ENCODE measurements around the gene EFNB1. TPM values are rescaled to one million over a fixed set of nuclear protein-coding genes. Genes with fewer than 3 reads are reported as not detected.
"Not testable (repeated sequence)": the region's sequence is repeated elsewhere in the genome, so short reads cannot be mapped to it uniquely, and the experiment has no call there.

EFNB1 gene
- total RNA-seq (63.7 TPM), polyA plus RNA-seq (ENCODE audit: insufficient read depth in 1 of 8, insufficient read length in 8 of 8, low replicate concordance in 1 of 8) (10 to 100 TPM; 37.4 to 68.3 (median 57.6) TPM)
- long read RNA-seq, donor 1, transcript EFNB1-201 (5 exons, 3,314 nt) = major isoform, 11 of 22 reads
- long read RNA-seq, donor 1, partial matches to known transcripts = 11 of 22 reads
- long read RNA-seq, donor 1, other reads (novel, unspliced or antisense) = 0 of 22 reads
- long read RNA-seq, donor 2 = 0 reads
- long read RNA-seq, donor 3, transcript EFNB1-201 (5 exons, 3,314 nt) = major isoform, 17 of 37 reads
- long read RNA-seq, donor 3, partial matches to known transcripts = 20 of 37 reads
- long read RNA-seq, donor 3, other reads (novel, unspliced or antisense) = 0 of 37 reads
- long read RNA-seq, donor 4, transcript EFNB1-201 (5 exons, 3,314 nt) = major isoform, 13 of 38 reads
- long read RNA-seq, donor 4, partial matches to known transcripts = 25 of 38 reads
- long read RNA-seq, donor 4, other reads (novel, unspliced or antisense) = 0 of 38 reads
- long read RNA-seq, donor 5, transcript EFNB1-201 (5 exons, 3,314 nt) = major isoform, 27 of 36 reads
- long read RNA-seq, donor 5, partial matches to known transcripts = 9 of 36 reads
- long read RNA-seq, donor 5, other reads (novel, unspliced or antisense) = 0 of 36 reads
- long read RNA-seq, donor 6, transcript EFNB1-201 (5 exons, 3,314 nt) = major isoform, 19 of 67 reads
- long read RNA-seq, donor 6, partial matches to known transcripts = 48 of 67 reads
- long read RNA-seq, donor 6, other reads (novel, unspliced or antisense) = 0 of 67 reads
- long read RNA-seq, donor 7, transcript EFNB1-201 (5 exons, 3,314 nt) = major isoform, 13 of 13 reads
- long read RNA-seq, donor 7, partial matches to known transcripts = 0 of 13 reads
- long read RNA-seq, donor 7, other reads (novel, unspliced or antisense) = 0 of 13 reads
- long read RNA-seq, donor 8, transcript EFNB1-201 (5 exons, 3,314 nt) = major isoform, 5 of 5 reads
- long read RNA-seq, donor 8, partial matches to known transcripts = 0 of 5 reads
- long read RNA-seq, donor 8, other reads (novel, unspliced or antisense) = 0 of 5 reads
- long read RNA-seq, donor 9, transcript EFNB1-201 (5 exons, 3,314 nt) = major isoform, 12 of 32 reads
- long read RNA-seq, donor 9, partial matches to known transcripts = 20 of 32 reads
- long read RNA-seq, donor 9, other reads (novel, unspliced or antisense) = 0 of 32 reads
- long read RNA-seq, donor 10, transcript EFNB1-201 (5 exons, 3,314 nt) = major isoform, 7 of 14 reads
- long read RNA-seq, donor 10, partial matches to known transcripts = 7 of 14 reads
- long read RNA-seq, donor 10, other reads (novel, unspliced or antisense) = 0 of 14 reads
- long read RNA-seq, donor 11, transcript EFNB1-201 (5 exons, 3,314 nt) = major isoform, 10 of 29 reads
- long read RNA-seq, donor 11, partial matches to known transcripts = 19 of 29 reads
- long read RNA-seq, donor 11, other reads (novel, unspliced or antisense) = 0 of 29 reads

DNA sequence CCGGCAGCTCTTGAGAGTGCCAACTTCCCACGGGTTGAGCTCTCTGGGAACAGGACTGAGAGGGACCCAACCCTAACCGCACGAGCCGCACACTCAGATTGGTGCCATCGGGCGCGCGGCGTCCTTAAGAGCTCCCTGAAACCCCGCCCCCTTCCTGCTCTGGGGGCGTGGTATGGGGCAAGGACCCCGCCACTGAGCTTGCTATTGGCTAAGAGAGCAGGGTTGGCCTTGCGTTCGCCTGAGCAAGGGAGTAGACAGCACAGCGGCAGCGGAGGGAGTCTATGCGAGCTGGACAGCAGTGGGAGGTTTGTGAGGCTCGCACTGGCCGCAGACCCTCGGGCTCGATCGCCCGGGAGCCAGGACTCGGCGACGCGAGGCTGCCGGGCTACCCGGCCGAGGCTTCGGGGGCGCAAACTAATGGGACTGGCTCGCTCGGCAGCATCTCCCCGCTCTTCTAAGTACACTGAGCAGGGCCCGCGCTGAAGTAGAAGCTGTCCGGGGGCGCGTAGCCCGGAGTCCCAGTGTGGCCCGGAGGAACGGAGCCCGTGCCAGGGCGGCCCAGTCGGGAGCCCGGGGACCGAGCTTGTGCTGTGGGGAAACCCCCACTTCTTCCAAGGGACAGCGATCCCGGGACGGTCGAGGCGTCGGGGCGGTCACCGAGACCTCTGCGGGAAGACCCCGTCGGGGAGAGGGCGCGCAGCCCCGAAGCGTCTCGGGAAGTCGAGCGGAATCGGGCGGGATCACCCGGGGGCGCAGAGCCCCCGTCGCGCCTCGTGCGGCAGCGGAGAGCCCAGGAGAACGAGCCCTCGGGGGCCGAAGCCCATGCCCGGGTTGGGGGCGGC lies at the start of gene EFNB1:
EFNB1 (plus strand) TSS at position 282 of the 842 bp plus-strand sequence. CDS start 756 bp downstream, outside the sequence.
- no peaks in the 10 kb centered on the region for H3K36me3 ChIP-seq (ENCODE audit: control insufficient read depth, insufficient read depth, low read length)
- peaks cover 29% of the 10 kb centered on the region for H3K27me3 ChIP-seq (ENCODE audit: control insufficient read depth, insufficient read depth, low read length)
- no peaks in the 10 kb centered on the region for H3K9me3 ChIP-seq (replicated peaks; ENCODE audit: control insufficient read depth, low read depth, low read length)
- H3K4me1 ChIP-seq (ENCODE audit: control insufficient read depth, insufficient read depth, low read length) = peaks cover 37% of the 10 kb centered on the region
- peak within 1 kb of the TSS; percentile 82 for H3K27ac ChIP-seq (ENCODE audit: low read length)
- DNase-seq = peak; percentile 98
- peak within 1 kb of the TSS; percentile 68 for H3K4me3 ChIP-seq (ENCODE audit: low read length)
- 48% methylated on average over 79 of the region's 82 CpGs for WGBS (ENCODE audit: insufficient coverage)

DNA sequence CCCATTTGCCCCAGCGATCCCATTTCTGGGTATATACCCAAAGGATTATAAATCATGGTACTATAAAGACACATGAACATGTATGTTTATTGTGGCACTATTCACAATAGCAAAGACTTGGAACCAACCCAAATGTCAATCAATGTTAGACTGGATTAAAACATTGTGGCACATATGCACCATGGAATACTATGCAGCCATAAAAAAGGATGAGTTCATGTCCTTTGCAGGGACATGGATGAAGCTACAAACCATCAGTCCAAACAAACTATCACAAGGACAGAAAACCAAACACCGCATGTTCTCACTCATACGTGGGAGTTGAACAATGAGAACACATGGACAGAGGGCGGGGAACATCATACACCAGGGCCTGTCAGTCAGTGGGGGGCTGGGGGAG lies 47.5 kb upstream of the EFNB1 start:
- not testable (repeated sequence) for H3K36me3 ChIP-seq (ENCODE audit: control insufficient read depth, insufficient read depth, low read length); H3K4me3 ChIP-seq (ENCODE audit: low read length); H3K9me3 ChIP-seq (replicated peaks; ENCODE audit: control insufficient read depth, low read depth, low read length); H3K4me1 ChIP-seq (ENCODE audit: control insufficient read depth, insufficient read depth, low read length); H3K27me3 ChIP-seq (ENCODE audit: control insufficient read depth, insufficient read depth, low read length); H3K27ac ChIP-seq (ENCODE audit: low read length); DNase-seq
- no CpG with 5 or more reads among the region's 4 CpGs for WGBS (ENCODE audit: insufficient coverage)

DNA sequence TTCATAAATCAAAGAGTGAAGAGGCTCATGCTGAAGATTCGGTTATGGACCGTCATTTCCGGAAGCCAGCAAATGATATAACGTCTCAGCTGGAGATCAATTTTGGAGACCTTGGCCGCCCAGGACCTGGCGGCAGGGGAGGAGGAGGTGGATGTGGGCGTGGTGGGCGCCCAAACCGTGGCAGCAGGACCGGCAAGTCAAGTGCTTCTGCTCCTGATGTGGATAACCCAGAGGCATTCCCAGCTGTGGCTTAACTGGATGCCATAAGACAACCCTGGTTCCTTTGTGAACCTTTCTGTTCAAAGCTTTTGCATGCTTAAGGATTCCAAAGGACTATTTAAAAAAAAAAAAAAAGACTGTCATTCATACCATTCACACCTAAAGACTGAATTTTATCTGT lies 44.0 kb upstream of the EFNB1 start:
- Histone ChIP-seq H3K27me3 (ENCODE audit: control insufficient read depth, insufficient read depth, low read length) (peaks cover 16% of the 10 kb centered on the region), H3K36me3 (ENCODE audit: control insufficient read depth, insufficient read depth, low read length) (no peaks in the 10 kb centered on the region), H3K27ac (ENCODE audit: low read length) (no peak overlapping the region), H3K9me3 (replicated peaks; ENCODE audit: control insufficient read depth, low read depth, low read length) (no peaks in the 10 kb centered on the region), H3K4me3 (ENCODE audit: low read length) (no peak overlapping the region), H3K4me1 (ENCODE audit: control insufficient read depth, insufficient read depth, low read length) (no peaks in the 10 kb centered on the region)
- WGBS (ENCODE audit: insufficient coverage) = 80% methylated on average over 10 of the region's 10 CpGs
- no peak for DNase-seq

DNA sequence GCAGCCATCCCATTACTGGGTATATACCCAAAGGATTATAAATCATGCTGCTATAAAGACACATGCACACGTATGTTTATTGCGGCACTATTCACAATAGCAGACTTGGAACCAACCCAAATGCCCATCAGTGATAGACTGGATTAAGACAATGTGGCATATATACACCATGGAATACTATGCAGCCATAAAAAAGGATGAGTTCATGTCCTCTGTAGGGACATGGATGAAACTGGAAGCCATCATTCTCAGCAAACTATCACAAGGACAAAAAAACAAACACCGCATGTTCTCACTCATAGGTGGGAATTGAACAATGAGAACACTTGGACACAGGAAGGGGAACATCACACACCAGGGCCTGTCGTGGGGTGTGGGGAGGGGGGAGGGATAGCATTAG lies 42.2 kb upstream of the EFNB1 start:
- H3K9me3 ChIP-seq (replicated peaks; ENCODE audit: control insufficient read depth, low read depth, low read length); H3K36me3 ChIP-seq (ENCODE audit: control insufficient read depth, insufficient read depth, low read length); DNase-seq; H3K4me1 ChIP-seq (ENCODE audit: control insufficient read depth, insufficient read depth, low read length); H3K4me3 ChIP-seq (ENCODE audit: low read length); H3K27ac ChIP-seq (ENCODE audit: low read length): not testable (repeated sequence)
- WGBS (ENCODE audit: insufficient coverage) = no CpG with 5 or more reads among the region's 4 CpGs
- H3K27me3 ChIP-seq (ENCODE audit: control insufficient read depth, insufficient read depth, low read length) = peaks cover 20% of the 10 kb centered on the region

DNA sequence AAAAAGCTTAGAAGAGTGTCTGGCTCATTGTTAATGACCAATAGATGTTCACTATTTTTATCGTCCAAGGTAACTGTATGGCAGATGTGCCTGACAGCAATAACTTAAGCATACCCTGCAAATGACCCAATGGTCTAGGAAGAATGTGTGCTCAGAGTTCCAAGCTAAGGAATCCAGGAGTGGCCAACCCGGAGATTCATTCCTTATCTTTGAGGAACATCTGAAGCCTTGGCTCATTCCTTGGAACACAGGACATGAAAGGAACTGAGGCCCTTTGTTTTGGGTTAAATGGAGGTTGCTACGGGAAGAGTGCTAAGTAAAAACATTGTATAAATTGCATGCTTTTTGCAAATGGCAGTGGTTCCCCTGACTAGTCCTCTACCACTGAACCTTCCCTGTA lies 38.9 kb upstream of the EFNB1 start:
- no peak overlapping the region for H3K27ac ChIP-seq (ENCODE audit: low read length)
- H3K4me3 ChIP-seq (ENCODE audit: low read length) = no peak overlapping the region
- no peaks in the 10 kb centered on the region for H3K4me1 ChIP-seq (ENCODE audit: control insufficient read depth, insufficient read depth, low read length)
- peaks cover 31% of the 10 kb centered on the region for H3K27me3 ChIP-seq (ENCODE audit: control insufficient read depth, insufficient read depth, low read length)
- no peaks in the 10 kb centered on the region for H3K36me3 ChIP-seq (ENCODE audit: control insufficient read depth, insufficient read depth, low read length)
- H3K9me3 ChIP-seq (replicated peaks; ENCODE audit: control insufficient read depth, low read depth, low read length) = no peaks in the 10 kb centered on the region
- DNase-seq = no peak
- 80% methylated on average over 2 of the region's 3 CpGs for WGBS (ENCODE audit: insufficient coverage)

DNA sequence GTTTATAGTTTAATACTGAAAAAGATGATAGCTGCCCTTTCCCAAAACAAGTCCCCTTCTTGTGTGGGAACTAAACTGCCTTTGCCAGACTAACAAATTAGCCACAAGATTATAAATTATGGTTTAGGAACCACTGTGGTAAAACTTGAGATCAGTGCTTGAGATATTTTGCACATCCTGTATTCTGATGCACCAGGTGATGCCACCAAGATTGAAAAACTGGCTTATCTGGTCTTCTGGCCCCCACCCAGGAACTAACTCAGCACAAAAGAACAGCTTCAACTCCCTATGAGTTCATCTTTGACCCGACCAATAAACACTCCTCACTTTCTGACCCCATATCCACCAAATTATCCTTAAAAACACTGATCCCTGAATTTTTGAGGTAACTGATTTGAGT lies 36.7 kb upstream of the EFNB1 start:
- no CpG with 5 or more reads among the region's 1 CpG for WGBS (ENCODE audit: insufficient coverage)
- H3K36me3 ChIP-seq (ENCODE audit: control insufficient read depth, insufficient read depth, low read length) = no peaks in the 10 kb centered on the region
- no peak for DNase-seq

DNA sequence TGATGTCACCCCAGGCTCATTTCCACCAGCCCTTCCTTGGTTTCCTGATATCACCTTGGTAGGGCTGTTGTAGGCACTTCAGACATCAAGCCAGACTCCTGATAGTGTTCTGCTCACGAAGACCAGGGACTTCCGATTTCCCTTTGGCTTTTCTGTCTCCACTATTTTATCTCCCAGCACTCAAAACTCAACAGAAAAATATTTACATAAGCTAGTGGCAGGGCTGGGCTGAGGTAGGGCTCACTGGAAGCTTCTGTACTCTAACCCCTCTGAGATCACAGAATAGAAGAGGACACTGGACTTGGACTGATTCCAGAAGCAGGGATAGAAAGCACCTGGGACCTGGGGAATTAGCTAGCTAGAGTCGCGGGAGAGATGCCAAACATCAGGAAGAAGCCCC lies 34.4 kb upstream of the EFNB1 start:
- DNase-seq = no peak
- Histone ChIP-seq H3K36me3 (ENCODE audit: control insufficient read depth, insufficient read depth, low read length) (no peaks in the 10 kb centered on the region), H3K9me3 (replicated peaks; ENCODE audit: control insufficient read depth, low read depth, low read length) (peaks cover 6% of the 10 kb centered on the region), H3K4me3 (ENCODE audit: low read length) (no peak overlapping the region), H3K4me1 (ENCODE audit: control insufficient read depth, insufficient read depth, low read length) (no peaks in the 10 kb centered on the region), H3K27ac (ENCODE audit: low read length) (no peak overlapping the region), H3K27me3 (ENCODE audit: control insufficient read depth, insufficient read depth, low read length) (peaks cover 22% of the 10 kb centered on the region)
- no CpG with 5 or more reads among the region's 4 CpGs for WGBS (ENCODE audit: insufficient coverage)

More for the DNA sequence above, 36.7 kb upstream of the EFNB1 start:
- Histone ChIP-seq H3K27ac (ENCODE audit: low read length) (no peak overlapping the region), H3K4me3 (ENCODE audit: low read length) (no peak overlapping the region), H3K4me1 (ENCODE audit: control insufficient read depth, insufficient read depth, low read length) (no peaks in the 10 kb centered on the region), H3K9me3 (replicated peaks; ENCODE audit: control insufficient read depth, low read depth, low read length) (no peaks in the 10 kb centered on the region), H3K27me3 (ENCODE audit: control insufficient read depth, insufficient read depth, low read length) (peaks cover 33% of the 10 kb centered on the region)

DNA sequence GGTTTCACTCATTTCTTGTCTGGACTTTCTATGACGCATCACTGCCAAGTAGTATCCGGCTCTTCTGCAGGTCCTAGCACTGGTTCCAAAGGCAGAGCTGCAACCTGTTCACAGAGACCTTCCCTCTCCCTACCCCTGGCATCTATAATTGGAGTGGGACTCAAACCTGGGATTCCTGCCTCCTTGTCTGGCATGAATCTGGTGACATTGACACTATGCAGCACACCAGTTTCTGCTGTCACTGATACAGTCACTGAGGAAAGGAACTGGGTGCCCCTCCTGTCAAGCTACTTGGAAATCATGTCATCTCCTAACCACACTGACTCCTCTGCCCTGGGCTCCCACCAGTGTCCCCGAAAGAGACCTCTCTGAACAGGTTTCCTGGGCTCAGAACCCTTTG lies 33.1 kb upstream of the EFNB1 start:
- no peak overlapping the region for H3K27ac ChIP-seq (ENCODE audit: low read length)
- WGBS (ENCODE audit: insufficient coverage) = 65% methylated on average over 3 of the region's 3 CpGs
- DNase-seq = no peak

DNA sequence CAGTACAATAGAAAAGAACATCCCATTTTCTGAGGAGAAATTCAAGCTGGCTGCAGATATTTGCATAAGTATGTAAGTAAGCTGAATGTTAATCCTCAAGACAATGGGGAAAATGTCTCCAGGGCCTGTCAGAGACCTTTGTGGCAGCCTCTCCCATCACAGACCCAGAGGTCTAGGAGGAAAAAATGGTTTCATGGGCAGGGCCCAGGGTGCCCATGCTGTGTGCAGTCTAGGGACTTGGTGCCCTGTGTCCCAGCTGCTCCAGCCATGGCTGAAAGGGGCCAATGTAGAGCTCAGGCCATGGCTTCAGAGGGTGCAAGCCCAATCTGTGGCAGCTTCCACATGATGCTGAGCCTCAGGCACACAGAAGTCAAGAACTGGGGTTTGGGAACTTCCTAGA lies 30.4 kb upstream of the EFNB1 start:
- H3K27ac ChIP-seq (ENCODE audit: low read length); H3K9me3 ChIP-seq (replicated peaks; ENCODE audit: control insufficient read depth, low read depth, low read length); H3K4me3 ChIP-seq (ENCODE audit: low read length); H3K36me3 ChIP-seq (ENCODE audit: control insufficient read depth, insufficient read depth, low read length); H3K4me1 ChIP-seq (ENCODE audit: control insufficient read depth, insufficient read depth, low read length); DNase-seq: not testable (repeated sequence)
- peaks cover 16% of the 10 kb centered on the region for H3K27me3 ChIP-seq (ENCODE audit: control insufficient read depth, insufficient read depth, low read length)

More for the DNA sequence above, 33.1 kb upstream of the EFNB1 start:
- Histone ChIP-seq H3K4me1 (ENCODE audit: control insufficient read depth, insufficient read depth, low read length) (no peaks in the 10 kb centered on the region), H3K36me3 (ENCODE audit: control insufficient read depth, insufficient read depth, low read length) (no peaks in the 10 kb centered on the region), H3K9me3 (replicated peaks; ENCODE audit: control insufficient read depth, low read depth, low read length) (peaks cover 6% of the 10 kb centered on the region), H3K4me3 (ENCODE audit: low read length) (no peak overlapping the region), H3K27me3 (ENCODE audit: control insufficient read depth, insufficient read depth, low read length) (peaks cover 20% of the 10 kb centered on the region)
